Stomach (tissue), 4 donors: ENCODE measurements around the gene AJM1.

Source experiments
- CTCF ChIP-seq, 7 experiments: fragments of 450-650 bp in 4 of 7; fragments of 200-600 bp in 3 of 7; sonication (generic) in 3 of 7; IDR thresholded peaks; one replicate each; pipeline ENCODE4 v1.5.1; 2016 to 2019; ENCODE audit warnings: antibody characterized with exemption in 7 of 7, control low read depth in 2 of 7, mild to moderate bottlenecking in 1 of 7
- POLR2A ChIP-seq, 4 donors: fragments of 450-650 bp; IDR thresholded peaks; one replicate each; pipeline ENCODE4 v1.6.1; 2016; ENCODE audit warnings: antibody characterized with exemption in 4 of 4, control low read depth in 2 of 4, mild to moderate bottlenecking in 1 of 4, moderate library complexity in 1 of 4
- POLR2AphosphoS5 ChIP-seq, 3 donors: sonication (generic); formaldehyde crosslinking; IDR thresholded peaks; one replicate each; pipeline ENCODE4 v1.6.1; 2016; ENCODE audit warnings: antibody characterized with exemption in 3 of 3

- TF ChIP-seq CTCF (IDR thresholded peaks at IDR 0.05) = no peak
- no peak for TF ChIP-seq POLR2A (IDR thresholded peaks at IDR 0.05)
- no peak for TF ChIP-seq POLR2AphosphoS5 (IDR thresholded peaks at IDR 0.05)
Observed at GRCh38 chr9:136889858-136890257, 47.6 kb downstream of the AJM1 start.
